Nephron (organoid): ENCODE measurements around the gene AK1.

Source experiments
- H3K27ac Mint-ChIP-seq, 3 experiments: 2 replicates each; pipeline ENCODE4 v1.8.0; 2020; ENCODE audit warnings: mixed read lengths in 3 of 3, mild to moderate bottlenecking in 2 of 3, moderate library complexity in 1 of 3
- H3K27me3 Mint-ChIP-seq: 2 replicates; pipeline ENCODE4 v1.8.0; 2021; ENCODE audit warnings: low read depth, mild to moderate bottlenecking, moderate library complexity, mixed read lengths
- H3K36me3 Mint-ChIP-seq: 2 replicates; pipeline ENCODE4 v1.8.0; 2020; ENCODE audit warnings: low read depth, mixed read lengths
- H3K4me1 Mint-ChIP-seq: 2 replicates; pipeline ENCODE4 v1.8.0; 2020; ENCODE audit warnings: mixed read lengths
- H3K4me3 Mint-ChIP-seq, 3 experiments: 2 replicates each; pipeline ENCODE4 v1.8.0; 2020; ENCODE audit warnings: mild to moderate bottlenecking in 3 of 3, mixed read lengths in 3 of 3, moderate library complexity in 2 of 3
- H3K9me3 Mint-ChIP-seq: 2 replicates; pipeline ENCODE4 v1.8.0; 2020; ENCODE audit warnings: mixed read lengths
- CTCF ChIP-seq, 3 experiments: fragments of 200-600 bp; sonication (generic); IDR thresholded peaks; one replicate each; pipeline ENCODE4 v1.5.0; 2021; ENCODE audit warnings: antibody characterized with exemption in 3 of 3; ENCODE audit not compliant: unreplicated experiment in 3 of 3

The AK1 gene

GRCh38 chr9:127878652-127879390, 1.3 kb upstream of the AK1 start:
- H3K36me3 Mint-ChIP-seq, result peaks cover 4% of the 10 kb centered on the region
- H3K4me3 Mint-ChIP-seq, result peak overlapping the region; percentile 26 to 92 (median 65)
- TF ChIP-seq CTCF (IDR thresholded peaks at IDR 0.05; ENCODE audit: unreplicated experiment in 3 of 3), result no peak
- peaks cover 25% of the 10 kb centered on the region for H3K4me1 Mint-ChIP-seq
- H3K27me3 Mint-ChIP-seq, result no peaks in the 10 kb centered on the region
- H3K9me3 Mint-ChIP-seq, result no peaks in the 10 kb centered on the region
- H3K27ac Mint-ChIP-seq, result peak overlapping the region; percentile 51 to 81 (median 65)

- H3K27ac Mint-ChIP-seq, result peak overlapping the region; percentile 63 to 81 (median 65)
- no peaks in the 10 kb centered on the region for H3K27me3 Mint-ChIP-seq
- H3K4me3 Mint-ChIP-seq, result peak overlapping the region; percentile 85 to 92 (median 87)
- H3K36me3 Mint-ChIP-seq, result peaks cover 3% of the 10 kb centered on the region
- no peak for TF ChIP-seq CTCF (IDR thresholded peaks at IDR 0.05; ENCODE audit: unreplicated experiment in 3 of 3)
- H3K4me1 Mint-ChIP-seq, result peaks cover 25% of the 10 kb centered on the region
- no peaks in the 10 kb centered on the region for H3K9me3 Mint-ChIP-seq
These were observed 651 bp upstream of the AK1 start for GRCh38 chr9:127878001-127878651.

- Mint-ChIP-seq H3K9me3 (no peaks in the 10 kb centered on the region), H3K27ac (peak overlapping the region; percentile 45 to 68 (median 66)), H3K4me1 (peaks cover 25% of the 10 kb centered on the region), H3K4me3 (peak overlapping the region; percentile 82 to 94 (median 90)), H3K27me3 (no peaks in the 10 kb centered on the region), H3K36me3 (peaks cover 3% of the 10 kb centered on the region)
- TF ChIP-seq CTCF (IDR thresholded peaks at IDR 0.05; ENCODE audit: unreplicated experiment in 3 of 3), result no peak
These were observed 512 bp downstream of the AK1 start for GRCh38 chr9:127876764-127877562.

GRCh38 chr9:127876026-127876763, 1.3 kb downstream of the AK1 start:
- no peaks in the 10 kb centered on the region for H3K9me3 Mint-ChIP-seq
- peak overlapping the region; percentile 81 to 92 (median 90) for H3K27ac Mint-ChIP-seq
- H3K4me3 Mint-ChIP-seq, result peak overlapping the region; percentile 82 to 94 (median 90)
- peaks cover 8% of the 10 kb centered on the region for H3K36me3 Mint-ChIP-seq
- TF ChIP-seq CTCF (IDR thresholded peaks at IDR 0.05; ENCODE audit: unreplicated experiment in 3 of 3), result no peak
- no peaks in the 10 kb centered on the region for H3K27me3 Mint-ChIP-seq
- H3K4me1 Mint-ChIP-seq, result peaks cover 25% of the 10 kb centered on the region

- TF ChIP-seq CTCF (IDR thresholded peaks at IDR 0.05; ENCODE audit: unreplicated experiment in 3 of 3), result no peak
- H3K36me3 Mint-ChIP-seq, result peaks cover 8% of the 10 kb centered on the region
- no peaks in the 10 kb centered on the region for H3K9me3 Mint-ChIP-seq
- H3K4me3 Mint-ChIP-seq, result peak overlapping the region; percentile 73 to 85 (median 82)
- H3K27ac Mint-ChIP-seq, result peak overlapping the region; percentile 81 to 92 (median 90)
- peaks cover 25% of the 10 kb centered on the region for H3K4me1 Mint-ChIP-seq
- H3K27me3 Mint-ChIP-seq, result no peaks in the 10 kb centered on the region
These were observed 2.0 kb downstream of the AK1 start for GRCh38 chr9:127875306-127875966.
